Measurements from ENCODE around the gene RAMACL. TPM values are rescaled to one million over a fixed set of nuclear protein-coding genes. Genes with fewer than 3 reads are reported as not detected.

Gene RAMACL
- total RNA-seq, 1 experiment from 2014 or later: 0.26 TPM

GRCh38 chr6:166625356-166625755, 38.9 kb upstream of the RAMACL start:
- ChIA-PET CTCF (no interaction called here), POLR2A (ENCODE audit: unreplicated experiment) (no interaction called here)
- H3K79me2 ChIP-seq (ENCODE audit: low read length): no peaks in the 10 kb centered on the region
- no peaks in the 10 kb centered on the region for H3K9me2 ChIP-seq (replicated peaks; ENCODE audit: low read length)
- H4K20me1 ChIP-seq (ENCODE audit: low read length): no peaks in the 10 kb centered on the region
- H3K4me3 ChIP-seq (ENCODE audit: low read length): peak overlapping the region; percentile 87; the same call in 1 of the 2 replicates
- no peak overlapping the region for H3K9ac ChIP-seq (ENCODE audit: low read length)
- TF ChIP-seq EZH2phosphoT487 (IDR thresholded peaks at IDR 0.05; ENCODE audit: borderline replicate concordance, low read length) (no peak), EZH2 (IDR thresholded peaks at IDR 0.05; ENCODE audit: low read length, unreplicated experiment) (no peak), CTCF (conservative IDR thresholded peaks at IDR 0.05; ENCODE audit: low read depth, low read length) (no peak)
- no peaks in the 10 kb centered on the region for H3K27me3 ChIP-seq (ENCODE audit: low read length)
- H3K4me2 ChIP-seq (ENCODE audit: low read length): peak overlapping the region; percentile 99
- DNase-seq: peak; percentile 12
- H2AFZ ChIP-seq (ENCODE audit: low read length): no peak overlapping the region
- H3K9me3 ChIP-seq (ENCODE audit: low read length): no peaks in the 10 kb centered on the region
- ATAC-seq: no peak
- intact Hi-C loops (cut with micrococcal nuclease): loop anchor here (5.0 to 10.0 kb wide), 2 partner anchors 93 to 329 kb away; partner anchors contain the start of gene RNASET2
- no peak overlapping the region for H3K27ac ChIP-seq (ENCODE audit: low read length)
- no peaks in the 10 kb centered on the region for H3F3A ChIP-seq (ENCODE audit: low read length, unreplicated experiment)
- peaks cover 27% of the 10 kb centered on the region for H3K4me1 ChIP-seq (ENCODE audit: insufficient read depth, low read length)
- H3K36me3 ChIP-seq (ENCODE audit: low read depth, low read length): no peaks in the 10 kb centered on the region
- no TSS peak for BruUV-seq (replicated peaks)

DNA sequence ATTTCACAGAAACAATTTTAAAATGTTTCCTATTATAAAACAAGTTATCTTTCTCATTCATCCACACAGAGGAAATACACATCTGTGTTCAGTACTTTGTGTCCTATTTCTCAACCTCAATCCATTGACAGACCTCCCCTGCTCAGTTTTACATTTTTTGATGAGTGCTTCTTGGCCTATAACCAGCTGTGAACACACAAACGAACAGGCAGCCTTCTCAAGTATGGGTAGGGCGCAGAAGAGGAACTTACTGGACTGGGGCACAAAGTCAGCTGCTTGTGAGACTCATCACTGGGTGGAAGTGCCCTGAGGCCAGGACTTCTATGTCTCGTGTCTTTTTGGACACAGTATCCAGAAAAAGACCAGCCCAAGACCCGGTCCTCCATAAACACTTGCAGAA, 37.8 kb upstream of the RAMACL start:
- POLR2A ChIA-PET (ENCODE audit: unreplicated experiment): no interaction called here
- no peaks in the 10 kb centered on the region for H3K27me3 ChIP-seq (ENCODE audit: low read length)
- H3K4me1 ChIP-seq (ENCODE audit: insufficient read depth, low read length): peaks cover 38% of the 10 kb centered on the region
- no peaks in the 10 kb centered on the region for H3K9me3 ChIP-seq (ENCODE audit: low read length)
- ATAC-seq (no peak), DNase-seq (no peak)
- H3K36me3 ChIP-seq (ENCODE audit: low read depth, low read length): no peaks in the 10 kb centered on the region
- CTCF ChIA-PET: no interaction called here
- BruUV-seq (replicated peaks): no TSS peak
- H3K9me2 ChIP-seq (replicated peaks; ENCODE audit: low read length): no peaks in the 10 kb centered on the region
- H3K9ac ChIP-seq (ENCODE audit: low read length): no peak overlapping the region
- H2AFZ ChIP-seq (ENCODE audit: low read length): no peak overlapping the region
- no peaks in the 10 kb centered on the region for H4K20me1 ChIP-seq (ENCODE audit: low read length)
- H3K27ac ChIP-seq (ENCODE audit: low read length): no peak overlapping the region
- H3F3A ChIP-seq (ENCODE audit: low read length, unreplicated experiment): no peaks in the 10 kb centered on the region
- no peak overlapping the region for H3K4me3 ChIP-seq (ENCODE audit: low read length)
- no peak overlapping the region for H3K4me2 ChIP-seq (ENCODE audit: low read length)
- no peaks in the 10 kb centered on the region for H3K79me2 ChIP-seq (ENCODE audit: low read length)
- intact Hi-C loops (cut with micrococcal nuclease): loop anchor here (10.0 kb wide), 1 partner anchor 331 kb away; the partner anchor contains the start of gene RNASET2
- TF ChIP-seq EZH2 (IDR thresholded peaks at IDR 0.05; ENCODE audit: low read length, unreplicated experiment): no peak
- no peak for TF ChIP-seq EZH2phosphoT487 (IDR thresholded peaks at IDR 0.05; ENCODE audit: borderline replicate concordance, low read length)
- TF ChIP-seq CTCF (conservative IDR thresholded peaks at IDR 0.05; ENCODE audit: low read depth, low read length): no peak

- Histone ChIP-seq H3K4me2 (ENCODE audit: low read length) (peak overlapping the region; percentile 8; the same call in 1 of the 2 replicates), H3K4me3 (ENCODE audit: low read length) (no peak overlapping the region), H2AFZ (ENCODE audit: low read length) (no peak overlapping the region), H3K9me3 (ENCODE audit: low read length) (no peaks in the 10 kb centered on the region), H3F3A (ENCODE audit: low read length, unreplicated experiment) (no peaks in the 10 kb centered on the region), H4K20me1 (ENCODE audit: low read length) (no peaks in the 10 kb centered on the region), H3K9me2 (replicated peaks; ENCODE audit: low read length) (no peaks in the 10 kb centered on the region), H3K79me2 (ENCODE audit: low read length) (no peaks in the 10 kb centered on the region), H3K9ac (ENCODE audit: low read length) (no peak overlapping the region), H3K4me1 (ENCODE audit: insufficient read depth, low read length) (peaks cover 40% of the 10 kb centered on the region), H3K36me3 (ENCODE audit: low read depth, low read length) (no peaks in the 10 kb centered on the region), H3K27ac (ENCODE audit: low read length) (no peak overlapping the region), H3K27me3 (ENCODE audit: low read length) (no peaks in the 10 kb centered on the region)
- POLR2A ChIA-PET (ENCODE audit: unreplicated experiment): no interaction called here
- BruUV-seq (replicated peaks): no TSS peak
- intact Hi-C loops (cut with micrococcal nuclease): loop anchor here (10.0 kb wide), 1 partner anchor 331 kb away; the partner anchor contains the start of gene RNASET2
- ATAC-seq: no peak
- CTCF ChIA-PET: no interaction called here
- no peak for TF ChIP-seq CTCF (conservative IDR thresholded peaks at IDR 0.05; ENCODE audit: low read depth, low read length)
- no peak for TF ChIP-seq EZH2 (IDR thresholded peaks at IDR 0.05; ENCODE audit: low read length, unreplicated experiment)
- TF ChIP-seq EZH2phosphoT487 (IDR thresholded peaks at IDR 0.05; ENCODE audit: borderline replicate concordance, low read length): no peak
- peak; percentile 49 for DNase-seq
Measured at GRCh38 chr6:166623318-166623717, 36.8 kb upstream of the RAMACL start.
